Activated naive CD8-positive, alpha-beta T cell treated with anti-CD3 and anti-CD28 coated beads, Interleukin-2, amount 50 U/mL, for 24 hours (primary cell): Measurements from ENCODE around the gene CYTH1.

Source experiments
- ATAC-seq: fragments of 150-1000 bp; cut with Tn5 transposase; one replicate; pipeline ENCODE4 v1.10.0; 2021
- DNase-seq: peaks from one replicate; pipeline ENCODE4 v3.0.0; 2021
- H3K27ac Mint-ChIP-seq: one replicate; pipeline ENCODE4 v1.8.0; 2021; ENCODE audit warnings: mild to moderate bottlenecking, mixed read lengths
- H3K27me3 Mint-ChIP-seq: one replicate; pipeline ENCODE4 v1.8.0; 2021; ENCODE audit warnings: mixed read lengths
- H3K36me3 Mint-ChIP-seq: one replicate; pipeline ENCODE4 v1.8.0; 2021; ENCODE audit warnings: low read depth, mixed read lengths
- H3K4me1 Mint-ChIP-seq: one replicate; pipeline ENCODE4 v1.8.0; 2021; ENCODE audit warnings: mixed read lengths
- H3K4me3 Mint-ChIP-seq: one replicate; pipeline ENCODE4 v1.8.0; 2021; ENCODE audit warnings: mild to moderate bottlenecking, moderate library complexity, mixed read lengths
- H3K9me3 Mint-ChIP-seq: one replicate; pipeline ENCODE4 v1.8.0; 2021; ENCODE audit warnings: mixed read lengths

The CYTH1 gene

GRCh38 chr17:78734793-78735641 is 47.1 kb downstream of the CYTH1 start:
- H3K27ac Mint-ChIP-seq = peak overlapping the region; percentile 95
- no peaks in the 10 kb centered on the region for H3K27me3 Mint-ChIP-seq
- H3K4me1 Mint-ChIP-seq = peaks cover 90% of the 10 kb centered on the region
- peak; percentile 66 for ATAC-seq
- H3K36me3 Mint-ChIP-seq = peaks cover 5% of the 10 kb centered on the region
- H3K4me3 Mint-ChIP-seq = peak overlapping the region; percentile 91
- DNase-seq = no peak
- no peaks in the 10 kb centered on the region for H3K9me3 Mint-ChIP-seq

DNA sequence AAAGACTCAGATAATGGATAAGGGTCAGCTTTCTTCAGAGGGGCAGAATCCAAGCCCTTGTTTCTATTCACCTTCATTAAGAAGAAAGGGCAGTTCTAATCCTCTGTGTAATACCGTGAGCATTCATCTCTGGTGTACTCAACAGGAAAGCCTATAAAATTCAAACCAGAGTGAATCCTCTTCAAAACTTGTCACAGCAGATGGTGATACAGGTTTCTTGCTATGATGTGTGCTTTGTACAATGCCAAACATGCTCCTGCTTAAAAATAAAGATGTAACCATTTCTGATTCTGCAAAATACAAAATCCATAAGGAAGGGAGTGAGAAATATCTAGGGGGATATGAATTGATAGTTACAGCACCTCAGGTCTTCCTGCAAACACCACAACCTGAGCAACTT is 49.7 kb downstream of the CYTH1 start:
- no peaks in the 10 kb centered on the region for H3K36me3 Mint-ChIP-seq
- peak overlapping the region; percentile 12 for H3K4me3 Mint-ChIP-seq

GRCh38 chr17:78731904-78732303 is 50.2 kb downstream of the CYTH1 start:
- H3K9me3 Mint-ChIP-seq = no peaks in the 10 kb centered on the region
- no peaks in the 10 kb centered on the region for H3K27me3 Mint-ChIP-seq
- peaks cover 1% of the 10 kb centered on the region for H3K36me3 Mint-ChIP-seq
- H3K27ac Mint-ChIP-seq = peak overlapping the region; percentile 50
- no peak for ATAC-seq
- peak overlapping the region; percentile 12 for H3K4me3 Mint-ChIP-seq
- no peak for DNase-seq
- peaks cover 90% of the 10 kb centered on the region for H3K4me1 Mint-ChIP-seq

More for the DNA sequence above, 49.7 kb downstream of the CYTH1 start:
- peak overlapping the region; percentile 50 for H3K27ac Mint-ChIP-seq
- DNase-seq = no peak
- peaks cover 90% of the 10 kb centered on the region for H3K4me1 Mint-ChIP-seq
- no peaks in the 10 kb centered on the region for H3K9me3 Mint-ChIP-seq
- ATAC-seq = no peak
- H3K27me3 Mint-ChIP-seq = no peaks in the 10 kb centered on the region

DNA sequence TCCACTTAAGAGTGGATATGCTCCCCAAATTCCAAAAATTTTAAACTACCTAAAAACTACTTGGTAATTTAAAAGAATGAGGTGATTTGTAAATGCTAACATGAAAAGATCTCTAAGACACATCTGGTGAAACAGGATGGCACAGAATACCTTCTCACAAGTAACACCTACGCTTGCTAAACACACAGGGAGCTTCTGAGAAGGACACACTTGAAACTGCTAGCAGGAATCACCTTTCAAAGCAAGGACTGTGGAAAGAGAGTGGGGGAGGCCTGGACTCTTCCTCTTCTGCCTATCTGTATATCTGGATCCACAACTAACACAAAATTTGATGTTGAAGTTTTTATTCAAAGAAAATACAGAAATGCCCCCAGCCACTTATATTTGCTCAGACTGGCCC is 52.4 kb downstream of the CYTH1 start:
- H3K27ac Mint-ChIP-seq = peak overlapping the region; percentile 46
- H3K4me1 Mint-ChIP-seq = peaks cover 90% of the 10 kb centered on the region
- H3K36me3 Mint-ChIP-seq = peaks cover 3% of the 10 kb centered on the region
- no peaks in the 10 kb centered on the region for H3K27me3 Mint-ChIP-seq
- ATAC-seq (no peak), DNase-seq (no peak)
- H3K4me3 Mint-ChIP-seq = peak overlapping the region; percentile 19
- H3K9me3 Mint-ChIP-seq = no peaks in the 10 kb centered on the region

GRCh38 chr17:78728495-78728894 is 53.6 kb downstream of the CYTH1 start:
- H3K36me3 Mint-ChIP-seq = peaks cover 3% of the 10 kb centered on the region

GRCh38 chr17:78727476-78728229 is 54.4 kb downstream of the CYTH1 start:
- no peak for ATAC-seq
- Mint-ChIP-seq H3K36me3 (peaks cover 3% of the 10 kb centered on the region), H3K4me1 (peaks cover 94% of the 10 kb centered on the region), H3K27me3 (no peaks in the 10 kb centered on the region), H3K27ac (peak overlapping the region; percentile 90), H3K4me3 (no peak overlapping the region), H3K9me3 (no peaks in the 10 kb centered on the region)
- DNase-seq = no peak

More at GRCh38 chr17:78728495-78728894, 53.6 kb downstream of the CYTH1 start:
- H3K4me3 Mint-ChIP-seq = no peak overlapping the region
- H3K4me1 Mint-ChIP-seq = peaks cover 93% of the 10 kb centered on the region
- no peaks in the 10 kb centered on the region for H3K9me3 Mint-ChIP-seq
- ATAC-seq (no peak), DNase-seq (no peak)
- H3K27ac Mint-ChIP-seq = peak overlapping the region; percentile 61
- no peaks in the 10 kb centered on the region for H3K27me3 Mint-ChIP-seq

- H3K36me3 Mint-ChIP-seq = peaks cover 3% of the 10 kb centered on the region
- H3K9me3 Mint-ChIP-seq = no peaks in the 10 kb centered on the region
- peaks cover 94% of the 10 kb centered on the region for H3K4me1 Mint-ChIP-seq
- peak overlapping the region; percentile 90 for H3K27ac Mint-ChIP-seq
- ATAC-seq (no peak), DNase-seq (no peak)
- H3K4me3 Mint-ChIP-seq = peak overlapping the region; percentile 64
- H3K27me3 Mint-ChIP-seq = no peaks in the 10 kb centered on the region
Observed at GRCh38 chr17:78727057-78727456, 55.0 kb downstream of the CYTH1 start.

- Mint-ChIP-seq H3K4me3 (peak overlapping the region; percentile 64), H3K27me3 (no peaks in the 10 kb centered on the region), H3K9me3 (no peaks in the 10 kb centered on the region), H3K27ac (peak overlapping the region; percentile 90), H3K36me3 (peaks cover 3% of the 10 kb centered on the region), H3K4me1 (peaks cover 95% of the 10 kb centered on the region)
- DNase-seq (no peak), ATAC-seq (no peak)
Observed at GRCh38 chr17:78726513-78726912, 55.6 kb downstream of the CYTH1 start.

GRCh38 chr17:78725448-78726021 is 56.5 kb downstream of the CYTH1 start:
- Mint-ChIP-seq H3K27me3 (no peaks in the 10 kb centered on the region), H3K9me3 (no peaks in the 10 kb centered on the region), H3K4me1 (peaks cover 95% of the 10 kb centered on the region), H3K4me3 (peak overlapping the region; percentile 64), H3K27ac (peak overlapping the region; percentile 90), H3K36me3 (peaks cover 3% of the 10 kb centered on the region)
- DNase-seq (no peak), ATAC-seq (peak; percentile 84)

GRCh38 chr17:78724999-78725398 is 57.1 kb downstream of the CYTH1 start:
- ATAC-seq (no peak), DNase-seq (no peak)
- Mint-ChIP-seq H3K27ac (peak overlapping the region; percentile 90), H3K4me3 (no peak overlapping the region), H3K9me3 (no peaks in the 10 kb centered on the region), H3K36me3 (peaks cover 3% of the 10 kb centered on the region), H3K4me1 (peaks cover 99% of the 10 kb centered on the region), H3K27me3 (no peaks in the 10 kb centered on the region)

GRCh38 chr17:78724544-78724943 is 57.5 kb downstream of the CYTH1 start:
- no peak for DNase-seq
- H3K9me3 Mint-ChIP-seq = no peaks in the 10 kb centered on the region
- H3K27me3 Mint-ChIP-seq = no peaks in the 10 kb centered on the region
- no peak for ATAC-seq
- H3K36me3 Mint-ChIP-seq = peaks cover 3% of the 10 kb centered on the region
- H3K4me1 Mint-ChIP-seq = peaks cover 99% of the 10 kb centered on the region
- H3K4me3 Mint-ChIP-seq = peak overlapping the region; percentile 30
- peak overlapping the region; percentile 90 for H3K27ac Mint-ChIP-seq

DNA sequence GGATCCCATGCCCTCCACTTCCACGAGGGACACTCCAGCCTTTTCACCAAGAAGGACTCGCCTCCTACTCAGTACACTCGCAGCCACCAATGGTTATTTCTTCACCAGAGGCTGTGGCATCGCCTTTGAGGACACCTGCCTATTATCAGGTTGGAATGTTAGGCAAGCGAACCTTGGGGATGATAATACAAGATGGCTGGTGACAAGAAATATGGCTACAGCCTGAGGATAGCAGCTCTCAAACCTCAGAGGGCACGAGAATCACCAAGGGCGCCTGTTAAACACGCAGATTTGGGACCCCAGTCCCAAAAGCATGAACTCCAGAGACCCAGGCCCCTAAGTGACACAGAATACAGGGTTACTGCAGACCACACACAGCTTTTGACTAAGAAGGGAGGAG is 58.1 kb downstream of the CYTH1 start:
- Mint-ChIP-seq H3K4me3 (no peak overlapping the region), H3K36me3 (peaks cover 3% of the 10 kb centered on the region), H3K4me1 (peaks cover 99% of the 10 kb centered on the region), H3K27me3 (no peaks in the 10 kb centered on the region), H3K9me3 (no peaks in the 10 kb centered on the region), H3K27ac (peak overlapping the region; percentile 90)
- DNase-seq (no peak), ATAC-seq (no peak)

DNA sequence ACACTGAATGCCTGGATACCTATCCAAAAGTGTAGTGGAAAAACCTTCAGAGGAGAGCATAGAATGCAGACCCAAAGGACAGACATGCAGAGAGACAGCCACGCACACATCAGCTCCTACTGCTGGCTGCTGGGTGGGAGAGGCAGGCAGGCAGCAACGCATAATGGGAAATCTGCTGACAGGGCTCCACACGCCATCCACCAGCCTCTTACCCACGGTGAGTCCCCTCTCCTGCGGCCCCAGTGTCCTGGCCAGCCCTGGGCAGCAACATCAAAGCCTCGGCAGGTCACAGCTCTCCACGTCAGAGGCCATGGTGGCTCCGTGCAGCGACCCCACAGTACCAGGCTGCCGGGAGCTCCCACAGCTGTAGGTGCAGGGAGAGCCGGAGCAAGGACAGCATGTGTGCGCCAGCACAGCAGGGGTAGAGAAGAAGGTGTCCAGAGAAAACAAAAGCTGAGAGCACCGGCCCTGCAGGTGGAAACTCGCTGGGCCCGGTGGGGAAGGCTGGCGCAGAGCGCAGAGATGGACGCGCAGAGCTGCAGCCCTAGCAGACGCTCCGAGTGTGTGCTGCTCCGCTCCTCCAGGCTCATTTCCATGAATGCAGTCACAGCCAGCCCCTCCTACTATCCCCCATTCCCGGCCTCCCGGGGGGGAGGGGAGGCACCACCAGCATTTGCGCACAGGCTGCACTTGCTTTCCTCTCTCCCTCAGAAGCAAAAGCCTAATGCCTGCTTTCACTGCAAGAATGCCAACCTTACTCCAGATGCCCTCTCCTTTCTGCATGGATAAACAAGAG is 58.9 kb downstream of the CYTH1 start:
- H3K27me3 Mint-ChIP-seq = no peaks in the 10 kb centered on the region
- peak overlapping the region; percentile 72 for H3K27ac Mint-ChIP-seq
- DNase-seq (no peak), ATAC-seq (no peak)
- peaks cover 3% of the 10 kb centered on the region for H3K36me3 Mint-ChIP-seq
- H3K4me1 Mint-ChIP-seq = peaks cover 99% of the 10 kb centered on the region
- H3K4me3 Mint-ChIP-seq = no peak overlapping the region
- H3K9me3 Mint-ChIP-seq = no peaks in the 10 kb centered on the region

GRCh38 chr17:78722246-78722761 is 59.8 kb downstream of the CYTH1 start:
- Mint-ChIP-seq H3K27ac (peak overlapping the region; percentile 72), H3K36me3 (peaks cover 3% of the 10 kb centered on the region)

More at GRCh38 chr17:78722246-78722761, 59.8 kb downstream of the CYTH1 start:
- H3K4me1 Mint-ChIP-seq = peaks cover 99% of the 10 kb centered on the region
- no peaks in the 10 kb centered on the region for H3K27me3 Mint-ChIP-seq
- no peak overlapping the region for H3K4me3 Mint-ChIP-seq
- ATAC-seq = no peak
- DNase-seq = no peak
- no peaks in the 10 kb centered on the region for H3K9me3 Mint-ChIP-seq
